HEK293 (cell line): ENCODE results near the gene SCIN.

Source experiments
- ZBTB26 ChIP-seq: fragments of 450-650 bp; formaldehyde crosslinking; optimal IDR thresholded peaks from 2 replicates; pipeline ENCODE3; 2016; ENCODE audit warnings: missing biosample characterization, mild to moderate bottlenecking, missing genetic modification characterization
- ZNF112 ChIP-seq: fragments of 450-650 bp; formaldehyde crosslinking; IDR thresholded peaks from 2 replicates; pipeline ENCODE4 v1.5.0; 2017; ENCODE audit warnings: missing biosample characterization, missing genetic modification characterization
- ZNF202 ChIP-seq: fragments of 450-650 bp; formaldehyde crosslinking; IDR thresholded peaks from 2 replicates; pipeline ENCODE4 v1.5.1; 2016; ENCODE audit warnings: missing biosample characterization, missing genetic modification characterization, borderline replicate concordance
- ZNF274 ChIP-seq, 2 experiments: fragments of 200-500 bp in 1 of 2; fragments of 450-650 bp in 1 of 2; sonication (Bioruptor generic) in 1 of 2; formaldehyde crosslinking in 1 of 2; IDR thresholded peaks; 2 replicates each; pipeline versions ENCODE4 v1.5.1 to v1.6.1; 2014 to 2016; ENCODE audit warnings: borderline replicate concordance in 1 of 2, inconsistent platforms in 1 of 2, low read length in 1 of 2, missing biosample characterization in 1 of 2, missing genetic modification characterization in 1 of 2
- ZNF354C ChIP-seq: fragments of 450-650 bp; formaldehyde crosslinking; IDR thresholded peaks from 2 replicates; pipeline ENCODE4 v1.5.1; 2016; ENCODE audit warnings: missing biosample characterization, missing genetic modification characterization, low read depth, borderline replicate concordance
- ZNF585B ChIP-seq: fragments of 450-650 bp; formaldehyde crosslinking; IDR thresholded peaks from 2 replicates; pipeline ENCODE4 v1.5.1; 2016; ENCODE audit warnings: missing biosample characterization, missing genetic modification characterization
- ZNF600 ChIP-seq: fragments of 450-650 bp; formaldehyde crosslinking; IDR thresholded peaks from 2 replicates; pipeline ENCODE4 v1.5.1; 2016; ENCODE audit warnings: missing biosample characterization, missing genetic modification characterization
- ZNF621 ChIP-seq: fragments of 450-650 bp; formaldehyde crosslinking; IDR thresholded peaks from 2 replicates; pipeline ENCODE4 v1.5.1; 2017; ENCODE audit warnings: missing biosample characterization, missing genetic modification characterization
- ZNF624 ChIP-seq: fragments of 450-650 bp; formaldehyde crosslinking; IDR thresholded peaks from 2 replicates; pipeline ENCODE4 v1.5.1; 2017; ENCODE audit warnings: missing biosample characterization, missing genetic modification characterization
- TF ChIP-seq, protein P1 (sequence below): fragments of 450-650 bp; formaldehyde crosslinking; IDR thresholded peaks from 2 replicates; pipeline ENCODE4 v1.5.1; 2016; ENCODE audit warnings: missing biosample characterization, missing genetic modification characterization
- TF ChIP-seq, protein P2 (sequence below): fragments of 450-650 bp; formaldehyde crosslinking; IDR thresholded peaks from 2 replicates; pipeline ENCODE4 v1.5.1; 2016; ENCODE audit warnings: missing biosample characterization, missing genetic modification characterization
- TF ChIP-seq, protein P3 (sequence below): fragments of 450-650 bp; formaldehyde crosslinking; conservative IDR thresholded peaks from 2 replicates; pipeline ENCODE4 v1.5.1; 2016; ENCODE audit warnings: low read depth, missing biosample characterization, missing genetic modification characterization
- TF ChIP-seq, protein P4 (sequence below): fragments of 450-650 bp; formaldehyde crosslinking; IDR thresholded peaks from 2 replicates; pipeline ENCODE4 v1.5.1; 2017; ENCODE audit warnings: missing biosample characterization, missing genetic modification characterization

SCIN gene

GRCh38 chr7:12686234-12686890 is 115.8 kb downstream of the SCIN start (continued):
- no peak for TF ChIP-seq ZNF621 (tag by site-specific recombination)
- TF ChIP-seq ZNF624 (tag by site-specific recombination) = no peak
- TF ChIP-seq, protein P1, sequence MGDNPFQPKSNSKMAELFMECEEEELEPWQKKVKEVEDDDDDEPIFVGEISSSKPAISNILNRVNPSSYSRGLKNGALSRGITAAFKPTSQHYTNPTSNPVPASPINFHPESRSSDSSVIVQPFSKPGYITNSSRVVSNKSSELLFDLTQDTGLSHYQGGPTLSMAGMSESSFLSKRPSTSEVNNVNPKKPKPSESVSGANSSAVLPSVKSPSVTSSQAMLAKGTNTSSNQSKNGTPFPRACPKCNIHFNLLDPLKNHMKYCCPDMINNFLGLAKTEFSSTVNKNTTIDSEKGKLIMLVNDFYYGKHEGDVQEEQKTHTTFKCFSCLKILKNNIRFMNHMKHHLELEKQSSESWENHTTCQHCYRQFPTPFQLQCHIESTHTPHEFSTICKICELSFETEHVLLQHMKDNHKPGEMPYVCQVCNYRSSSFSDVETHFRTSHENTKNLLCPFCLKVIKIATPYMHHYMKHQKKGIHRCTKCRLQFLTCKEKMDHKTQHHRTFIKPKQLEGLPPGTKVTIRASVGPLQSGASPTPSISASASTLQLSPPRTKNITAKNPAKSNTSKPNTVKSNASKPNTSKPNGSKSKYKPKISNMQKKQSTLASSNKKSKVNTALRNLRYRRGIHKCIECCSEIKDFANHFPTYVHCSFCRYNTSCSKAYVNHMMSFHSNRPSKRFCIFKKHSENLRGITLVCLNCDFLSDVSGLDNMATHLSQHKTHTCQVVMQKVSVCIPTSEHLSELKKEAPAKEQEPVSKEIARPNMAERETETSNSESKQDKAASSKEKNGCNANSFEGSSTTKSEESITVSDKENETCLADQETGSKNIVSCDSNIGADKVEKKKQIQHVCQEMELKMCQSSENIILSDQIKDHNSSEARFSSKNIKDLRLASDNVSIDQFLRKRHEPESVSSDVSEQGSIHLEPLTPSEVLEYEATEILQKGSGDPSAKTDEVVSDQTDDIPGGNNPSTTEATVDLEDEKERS (tag by site-specific recombination) = no peak
- peak; percentile 86 for TF ChIP-seq ZNF600 (tag by site-specific recombination)
- TF ChIP-seq ZNF585B (tag by site-specific recombination) = no peak
- TF ChIP-seq ZBTB26 = peak; percentile 65
- TF ChIP-seq, protein P2, sequence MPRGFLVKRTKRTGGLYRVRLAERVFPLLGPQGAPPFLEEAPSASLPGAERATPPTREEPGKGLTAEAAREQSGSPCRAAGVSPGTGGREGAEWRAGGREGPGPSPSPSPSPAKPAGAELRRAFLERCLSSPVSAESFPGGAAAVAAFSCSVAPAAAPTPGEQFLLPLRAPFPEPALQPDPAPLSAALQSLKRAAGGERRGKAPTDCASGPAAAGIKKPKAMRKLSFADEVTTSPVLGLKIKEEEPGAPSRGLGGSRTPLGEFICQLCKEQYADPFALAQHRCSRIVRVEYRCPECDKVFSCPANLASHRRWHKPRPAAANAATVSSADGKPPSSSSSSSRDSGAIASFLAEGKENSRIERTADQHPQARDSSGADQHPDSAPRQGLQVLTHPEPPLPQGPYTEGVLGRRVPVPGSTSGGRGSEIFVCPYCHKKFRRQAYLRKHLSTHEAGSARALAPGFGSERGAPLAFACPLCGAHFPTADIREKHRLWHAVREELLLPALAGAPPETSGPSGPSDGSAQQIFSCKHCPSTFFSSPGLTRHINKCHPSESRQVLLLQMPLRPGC (tag by site-specific recombination) = no peak; the same call in 1 of the 2 replicates
- no peak for TF ChIP-seq ZNF354C (tag by site-specific recombination)
- TF ChIP-seq, protein P3, sequence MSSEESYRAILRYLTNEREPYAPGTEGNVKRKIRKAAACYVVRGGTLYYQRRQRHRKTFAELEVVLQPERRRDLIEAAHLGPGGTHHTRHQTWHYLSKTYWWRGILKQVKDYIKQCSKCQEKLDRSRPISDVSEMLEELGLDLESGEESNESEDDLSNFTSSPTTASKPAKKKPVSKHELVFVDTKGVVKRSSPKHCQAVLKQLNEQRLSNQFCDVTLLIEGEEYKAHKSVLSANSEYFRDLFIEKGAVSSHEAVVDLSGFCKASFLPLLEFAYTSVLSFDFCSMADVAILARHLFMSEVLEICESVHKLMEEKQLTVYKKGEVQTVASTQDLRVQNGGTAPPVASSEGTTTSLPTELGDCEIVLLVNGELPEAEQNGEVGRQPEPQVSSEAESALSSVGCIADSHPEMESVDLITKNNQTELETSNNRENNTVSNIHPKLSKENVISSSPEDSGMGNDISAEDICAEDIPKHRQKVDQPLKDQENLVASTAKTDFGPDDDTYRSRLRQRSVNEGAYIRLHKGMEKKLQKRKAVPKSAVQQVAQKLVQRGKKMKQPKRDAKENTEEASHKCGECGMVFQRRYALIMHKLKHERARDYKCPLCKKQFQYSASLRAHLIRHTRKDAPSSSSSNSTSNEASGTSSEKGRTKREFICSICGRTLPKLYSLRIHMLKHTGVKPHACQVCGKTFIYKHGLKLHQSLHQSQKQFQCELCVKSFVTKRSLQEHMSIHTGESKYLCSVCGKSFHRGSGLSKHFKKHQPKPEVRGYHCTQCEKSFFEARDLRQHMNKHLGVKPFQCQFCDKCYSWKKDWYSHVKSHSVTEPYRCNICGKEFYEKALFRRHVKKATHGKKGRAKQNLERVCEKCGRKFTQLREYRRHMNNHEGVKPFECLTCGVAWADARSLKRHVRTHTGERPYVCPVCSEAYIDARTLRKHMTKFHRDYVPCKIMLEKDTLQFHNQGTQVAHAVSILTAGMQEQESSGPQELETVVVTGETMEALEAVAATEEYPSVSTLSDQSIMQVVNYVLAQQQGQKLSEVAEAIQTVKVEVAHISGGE (tag by site-specific recombination) = peak; percentile 65; the same call in 1 of the 2 replicates
- no peak for TF ChIP-seq ZNF202
- TF ChIP-seq, protein P4, sequence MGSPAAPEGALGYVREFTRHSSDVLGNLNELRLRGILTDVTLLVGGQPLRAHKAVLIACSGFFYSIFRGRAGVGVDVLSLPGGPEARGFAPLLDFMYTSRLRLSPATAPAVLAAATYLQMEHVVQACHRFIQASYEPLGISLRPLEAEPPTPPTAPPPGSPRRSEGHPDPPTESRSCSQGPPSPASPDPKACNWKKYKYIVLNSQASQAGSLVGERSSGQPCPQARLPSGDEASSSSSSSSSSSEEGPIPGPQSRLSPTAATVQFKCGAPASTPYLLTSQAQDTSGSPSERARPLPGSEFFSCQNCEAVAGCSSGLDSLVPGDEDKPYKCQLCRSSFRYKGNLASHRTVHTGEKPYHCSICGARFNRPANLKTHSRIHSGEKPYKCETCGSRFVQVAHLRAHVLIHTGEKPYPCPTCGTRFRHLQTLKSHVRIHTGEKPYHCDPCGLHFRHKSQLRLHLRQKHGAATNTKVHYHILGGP (tag by site-specific recombination) = no peak
- no peak for TF ChIP-seq ZNF112
- TF ChIP-seq ZNF274 (IDR thresholded peaks at IDR 0.05; ENCODE audit: low read length) = no peak
- TF ChIP-seq ZNF274 (tag by site-specific recombination; IDR thresholded peaks at IDR 0.05; ENCODE audit: borderline replicate concordance) = no peak
- TF ChIP-seq, all 188 proteins: peak for 25
